ENCODE data around the gene C1QTNF8. TPM values are rescaled to one million over a fixed set of nuclear protein-coding genes. Genes with fewer than 3 reads are reported as not detected.

The C1QTNF8 gene
- total RNA-seq, 1 donor from 2014 or later = not detected

- Mint-ChIP-seq H3K4me3 (no peak overlapping the region), H3K36me3 (ENCODE audit: low read depth) (no peaks in the 10 kb centered on the region), H3K27ac (no peak overlapping the region), H3K4me1 (no peaks in the 10 kb centered on the region), H3K9me3 (peaks cover under 1% of the 10 kb centered on the region), H3K27me3 (peaks cover 17% of the 10 kb centered on the region)
- ATAC-seq (ENCODE audit: low read depth) (no peak), DNase-seq (no peak)
- no peak for TF ChIP-seq CTCF (IDR thresholded peaks at IDR 0.05)
- intact Hi-C loops (cut with micrococcal nuclease) = no loop called here
- ChIA-PET POLR2A (no interaction called here), CTCF (no interaction called here)
Measured at GRCh38 chr16:1079786-1080525, 16.1 kb downstream of the C1QTNF8 start.

GRCh38 chr16:1079341-1079740 is 16.7 kb downstream of the C1QTNF8 start:
- ChIA-PET CTCF (no interaction called here), POLR2A (no interaction called here)
- no peaks in the 10 kb centered on the region for H3K36me3 Mint-ChIP-seq (ENCODE audit: low read depth)
- H3K9me3 Mint-ChIP-seq = no peaks in the 10 kb centered on the region
- H3K4me1 Mint-ChIP-seq = no peaks in the 10 kb centered on the region
- no peak for TF ChIP-seq CTCF (IDR thresholded peaks at IDR 0.05)
- H3K4me3 Mint-ChIP-seq = no peak overlapping the region
- H3K27ac Mint-ChIP-seq = no peak overlapping the region
- intact Hi-C loops (cut with micrococcal nuclease) = no loop called here
- H3K27me3 Mint-ChIP-seq = peaks cover 17% of the 10 kb centered on the region
- DNase-seq (no peak), ATAC-seq (ENCODE audit: low read depth) (no peak)

- H3K4me3 Mint-ChIP-seq = no peak overlapping the region
- no peak for DNase-seq
- no peak for ATAC-seq (ENCODE audit: low read depth)
- intact Hi-C loops (cut with micrococcal nuclease) = no loop called here
- H3K27me3 Mint-ChIP-seq = peaks cover 15% of the 10 kb centered on the region
- H3K36me3 Mint-ChIP-seq (ENCODE audit: low read depth) = no peaks in the 10 kb centered on the region
- ChIA-PET CTCF (no interaction called here), POLR2A (no interaction called here)
- H3K27ac Mint-ChIP-seq = no peak overlapping the region
- H3K4me1 Mint-ChIP-seq = no peaks in the 10 kb centered on the region
- TF ChIP-seq CTCF (IDR thresholded peaks at IDR 0.05) = no peak
- H3K9me3 Mint-ChIP-seq = no peaks in the 10 kb centered on the region
Measured at GRCh38 chr16:1078579-1079021, 17.4 kb downstream of the C1QTNF8 start.

GRCh38 chr16:1077877-1078578 is 18.0 kb downstream of the C1QTNF8 start:
- Mint-ChIP-seq H3K4me3 (no peak overlapping the region), H3K9me3 (no peaks in the 10 kb centered on the region), H3K27me3 (peaks cover 15% of the 10 kb centered on the region), H3K36me3 (ENCODE audit: low read depth) (no peaks in the 10 kb centered on the region), H3K27ac (no peak overlapping the region), H3K4me1 (no peaks in the 10 kb centered on the region)
- intact Hi-C loops (cut with micrococcal nuclease) = no loop called here
- ChIA-PET CTCF (no interaction called here), POLR2A (no interaction called here)
- ATAC-seq (ENCODE audit: low read depth) (no peak), DNase-seq (no peak)
- no peak for TF ChIP-seq CTCF (IDR thresholded peaks at IDR 0.05)

- POLR2A ChIA-PET = no interaction called here
- Mint-ChIP-seq H3K36me3 (ENCODE audit: low read depth) (no peaks in the 10 kb centered on the region), H3K27ac (no peak overlapping the region), H3K4me3 (no peak overlapping the region), H3K4me1 (no peaks in the 10 kb centered on the region), H3K27me3 (peaks cover 15% of the 10 kb centered on the region), H3K9me3 (no peaks in the 10 kb centered on the region)
- no peak for TF ChIP-seq CTCF (IDR thresholded peaks at IDR 0.05)
- intact Hi-C loops (cut with micrococcal nuclease) = no loop called here
- CTCF ChIA-PET = no interaction called here
- no peak for ATAC-seq (ENCODE audit: low read depth)
- no peak for DNase-seq
Measured at GRCh38 chr16:1076801-1077576, 19.1 kb downstream of the C1QTNF8 start.

Data from activated B cell treated with CpG ODN at 0.5 μM for 24 hours (primary cell).